Suprapubic skin (tissue), 3 donors: Measurements from ENCODE around the gene MTA1.

ENCODE experiments used
- CTCF ChIP-seq, 2 donors: fragments of 200-600 bp in 1 of 2; fragments of 450-650 bp in 1 of 2; sonication (generic) in 1 of 2; IDR thresholded peaks; one replicate each; pipeline ENCODE4 v1.5.1; 2016 to 2019; ENCODE audit warnings: antibody characterized with exemption in 2 of 2, mild to moderate bottlenecking in 1 of 2, moderate library complexity in 1 of 2
- POLR2A ChIP-seq, 2 donors: fragments of 450-650 bp; IDR thresholded peaks; one replicate each; pipeline ENCODE4 v1.6.1; 2017; ENCODE audit warnings: antibody characterized with exemption in 2 of 2, mild to moderate bottlenecking in 2 of 2, moderate library complexity in 2 of 2

- no peak for TF ChIP-seq CTCF (IDR thresholded peaks at IDR 0.05)
- no peak for TF ChIP-seq POLR2A (IDR thresholded peaks at IDR 0.05)
These were observed 27.2 kb upstream of the MTA1 start for GRCh38 chr14:105392131-105393090.
